HG02973 (cell line): ENCODE data around the gene TOPBP1.
"Not testable (repeated sequence)": the region's sequence is repeated elsewhere in the genome, so short reads cannot be mapped to it uniquely, and the experiment has no call there.

Source experiments
- ATAC-seq: cut with Tn5 transposase; IDR thresholded peaks from one replicate; pipeline ENCODE4 v1.9.1; 2021; ENCODE audit warnings: moderate library complexity; ENCODE audit not compliant: unreplicated experiment

The TOPBP1 gene

GRCh38 chr3:133674290-133674919 is 12.7 kb upstream of the TOPBP1 start:
- no peak for ATAC-seq

- no peak for ATAC-seq
Observed at GRCh38 chr3:133673746-133674145, 12.0 kb upstream of the TOPBP1 start.

GRCh38 chr3:133672461-133672860 is 10.7 kb upstream of the TOPBP1 start:
- ATAC-seq, result no peak

GRCh38 chr3:133670525-133670995 is 8.8 kb upstream of the TOPBP1 start:
- no peak for ATAC-seq

- no peak for ATAC-seq
Observed at GRCh38 chr3:133669949-133670524, 8.3 kb upstream of the TOPBP1 start.

GRCh38 chr3:133667118-133667517 is 5.4 kb upstream of the TOPBP1 start:
- ATAC-seq, result no peak

- ATAC-seq, result not testable (repeated sequence)
Observed at GRCh38 chr3:133665188-133665587, 3.4 kb upstream of the TOPBP1 start.

- peak; percentile 46 for ATAC-seq
Observed at GRCh38 chr3:133663569-133664313, 2.0 kb upstream of the TOPBP1 start.

GRCh38 chr3:133662278-133662651 is 524 bp upstream of the TOPBP1 start:
- ATAC-seq, result peak; percentile 51

- ATAC-seq, result no peak
Observed at GRCh38 chr3:133659806-133660205, 1.9 kb downstream of the TOPBP1 start.

- no peak for ATAC-seq
Observed at GRCh38 chr3:133655731-133656515, 5.8 kb downstream of the TOPBP1 start.

GRCh38 chr3:133649486-133650068 is 12.2 kb downstream of the TOPBP1 start:
- no peak for ATAC-seq

- no peak for ATAC-seq
Observed at GRCh38 chr3:133644768-133645167, 17.0 kb downstream of the TOPBP1 start.

GRCh38 chr3:133643611-133644010 is 18.1 kb downstream of the TOPBP1 start:
- ATAC-seq, result no peak

- no peak for ATAC-seq
Observed at GRCh38 chr3:133641254-133641653, 20.5 kb downstream of the TOPBP1 start.

GRCh38 chr3:133633439-133633838 is 28.3 kb downstream of the TOPBP1 start:
- no peak for ATAC-seq

GRCh38 chr3:133629146-133629545 is 32.6 kb downstream of the TOPBP1 start:
- no peak for ATAC-seq

- no peak for ATAC-seq
Observed at GRCh38 chr3:133627789-133628188, 34.0 kb downstream of the TOPBP1 start.

- ATAC-seq, result peak; percentile 100
Observed at GRCh38 chr3:133620066-133620784, 41.5 kb downstream of the TOPBP1 start.

- ATAC-seq, result no peak
Observed at GRCh38 chr3:133611534-133611933, 50.2 kb downstream of the TOPBP1 start.
